GM06990 (cell line): ENCODE measurements around the gene YAF2.
"Not testable (repeated sequence)": the region's sequence is repeated elsewhere in the genome, so short reads cannot be mapped to it uniquely, and the experiment has no call there.

ENCODE experiments used
- DNase-seq: peaks from one replicate; pipeline ENCODE4 v3.0.0-alpha.2; 2011; ENCODE audit not compliant: insufficient read length; ENCODE audit errors: extremely low read depth
- H3K27me3 ChIP-seq: replicated peaks from 2 replicates; pipeline ENCODE4 v1.6.0; 2011; ENCODE audit warnings: low read length; ENCODE audit not compliant: control insufficient read depth, insufficient read depth
- H3K36me3 ChIP-seq: 2 replicates; pipeline ENCODE4 v1.5.1; 2011; ENCODE audit warnings: low read length; ENCODE audit not compliant: control insufficient read depth, insufficient read depth
- H3K4me3 ChIP-seq: replicated peaks from 2 replicates; pipeline ENCODE4 v1.5.1; 2011; ENCODE audit warnings: low read depth, mild to moderate bottlenecking, control low read depth, low read length
- CTCF ChIP-seq: IDR thresholded peaks from 2 replicates; pipeline ENCODE4 v1.5.1; 2011; ENCODE audit warnings: low read length, control low read depth, mild to moderate bottlenecking, inconsistent platforms; ENCODE audit not compliant: insufficient read depth, poor library complexity, severe bottlenecking

The YAF2 gene

DNA sequence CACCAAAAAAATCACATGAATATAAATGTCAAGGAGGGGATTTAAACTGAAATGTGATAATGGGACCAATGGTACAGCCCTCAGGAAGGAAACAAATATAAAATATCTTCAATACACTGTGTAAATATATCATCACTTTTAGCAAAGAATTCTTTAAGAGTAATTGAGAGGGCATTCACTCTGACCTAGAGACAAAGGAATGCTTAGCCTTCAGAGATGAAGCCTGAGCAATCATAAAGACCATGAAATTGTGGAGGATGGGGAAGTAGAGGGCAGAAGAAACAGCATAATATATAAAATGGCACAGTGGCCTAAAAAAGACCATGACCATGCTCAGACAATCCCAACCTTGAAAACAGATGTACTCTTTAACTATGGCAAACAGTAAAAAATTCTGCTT, 20.4 kb downstream of the YAF2 start:
- DNase-seq = no peak
- no peak overlapping the region for H3K4me3 ChIP-seq
- TF ChIP-seq CTCF = no peak

GRCh38 chr12:42216737-42217136, 21.3 kb downstream of the YAF2 start:
- H3K4me3 ChIP-seq = no peak overlapping the region
- H3K36me3 ChIP-seq = no peaks in the 10 kb centered on the region
- no peaks in the 10 kb centered on the region for H3K27me3 ChIP-seq
- no peak for DNase-seq
- no peak for TF ChIP-seq CTCF

More for the DNA sequence above, 20.4 kb downstream of the YAF2 start:
- H3K27me3 ChIP-seq = no peaks in the 10 kb centered on the region
- no peaks in the 10 kb centered on the region for H3K36me3 ChIP-seq

DNA sequence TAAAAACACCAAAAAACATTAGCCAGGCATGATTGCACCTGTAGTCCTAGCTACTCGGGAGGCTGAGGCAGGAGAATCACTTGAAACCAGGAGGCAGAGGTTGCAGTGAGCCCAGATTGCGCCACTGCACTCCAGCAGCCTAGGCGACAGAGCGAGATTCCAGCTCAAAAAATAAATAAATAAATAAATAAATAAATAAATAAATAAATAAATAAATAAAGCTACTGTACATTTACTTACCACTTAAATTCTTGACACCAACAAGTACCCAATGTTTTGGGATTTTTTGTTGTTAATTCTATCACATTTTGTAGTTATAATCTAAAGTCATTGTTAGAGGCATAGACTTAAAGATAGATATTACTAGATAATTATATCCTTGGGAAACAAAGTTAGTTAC, 22.3 kb downstream of the YAF2 start:
- not testable (repeated sequence) for H3K27me3 ChIP-seq, H3K36me3 ChIP-seq, H3K4me3 ChIP-seq, DNase-seq

DNA sequence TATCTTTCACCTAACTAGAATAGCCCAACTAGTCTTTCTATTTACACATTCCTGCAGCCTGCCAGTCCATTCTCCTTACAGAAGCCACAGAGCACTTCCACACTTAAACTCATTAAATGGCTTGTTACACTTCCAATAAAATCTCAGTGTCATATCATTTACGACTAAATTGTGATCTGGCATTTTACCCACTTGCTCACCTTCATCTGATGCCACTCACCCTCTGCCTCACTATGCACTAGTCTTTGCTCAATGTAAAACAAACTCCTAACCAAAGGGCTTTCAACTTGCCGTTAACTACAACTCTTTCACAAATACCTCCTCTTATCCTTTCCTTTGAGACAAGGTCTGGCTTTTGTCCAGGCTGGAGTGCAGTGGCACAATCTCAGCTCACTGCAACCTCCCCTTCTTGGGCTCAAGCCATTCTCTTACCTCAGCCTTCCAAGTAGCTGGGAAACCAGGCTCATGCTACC, 24.1 kb downstream of the YAF2 start:
- no peak for DNase-seq
- Histone ChIP-seq H3K4me3 (no peak overlapping the region), H3K27me3 (no peaks in the 10 kb centered on the region), H3K36me3 (no peaks in the 10 kb centered on the region)
- TF ChIP-seq CTCF = no peak

DNA sequence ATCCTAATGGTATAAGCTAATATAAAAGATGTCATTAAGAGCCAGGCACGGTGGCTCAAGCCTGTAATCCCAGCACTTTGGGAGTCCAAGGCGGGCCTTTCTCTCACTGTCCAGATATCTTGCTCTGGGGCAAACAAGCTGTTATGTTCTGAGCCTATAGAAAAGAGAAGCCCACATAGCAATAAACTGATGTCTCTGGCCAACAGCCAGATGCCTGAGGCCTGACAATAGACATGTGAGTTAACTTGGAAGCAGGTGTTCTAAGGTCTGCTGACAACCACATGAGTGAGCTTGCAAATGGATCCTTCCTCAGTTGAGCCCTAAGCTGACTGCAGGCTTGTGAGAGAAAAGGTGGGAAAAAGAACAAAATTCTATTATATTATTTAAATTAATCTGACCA, 25.0 kb downstream of the YAF2 start:
- Histone ChIP-seq H3K4me3 (no peak overlapping the region), H3K36me3 (no peaks in the 10 kb centered on the region), H3K27me3 (no peaks in the 10 kb centered on the region)
- no peak for TF ChIP-seq CTCF
- DNase-seq = no peak

DNA sequence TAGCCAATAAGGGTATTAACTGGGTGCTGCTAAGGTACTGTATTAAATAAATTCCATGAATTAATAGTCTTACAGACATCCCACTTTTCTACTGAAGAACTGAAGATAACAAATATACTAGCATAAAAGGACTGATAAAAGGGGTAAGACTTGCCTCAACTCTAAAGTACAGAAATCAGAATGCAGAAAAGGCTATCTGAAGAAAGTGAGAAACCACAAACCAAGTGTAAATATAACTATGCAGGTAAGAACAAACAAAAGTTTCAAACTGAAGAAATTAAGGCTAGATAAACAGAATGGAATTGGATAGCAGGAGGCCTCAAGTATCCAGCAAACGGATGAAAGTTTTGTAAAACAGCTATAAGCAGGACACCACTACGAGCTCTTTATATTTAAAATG, 29.5 kb downstream of the YAF2 start:
- Histone ChIP-seq H3K36me3 (no peaks in the 10 kb centered on the region), H3K4me3 (no peak overlapping the region), H3K27me3 (no peaks in the 10 kb centered on the region)
- TF ChIP-seq CTCF = no peak
- no peak for DNase-seq
